ENCODE measurements around the gene MRPL18. TPM values are rescaled to one million over a fixed set of nuclear protein-coding genes. Genes with fewer than 3 reads are reported as not detected.

The MRPL18 gene
- total and polyA plus RNA-seq, 2 donors (not counting 3 experiments of a cell fraction or from before 2014, with no cell fraction given): 55.4 to 70.7 TPM

- peaks cover 5% of the 10 kb centered on the region for H3K4me1 ChIP-seq (ENCODE audit: control insufficient read depth, extremely low read depth, insufficient read depth, low read length)
- no peak overlapping the region for H3K27ac ChIP-seq (ENCODE audit: insufficient read depth, low read depth, low read length)
- no peaks in the 10 kb centered on the region for H3K79me2 ChIP-seq (ENCODE audit: control insufficient read depth, insufficient read depth, low read length)
- H2AFZ ChIP-seq (ENCODE audit: low read depth, low read length): no peak overlapping the region
- no TSS peak for BruUV-seq (replicated peaks)
- dilution Hi-C loops (cut with MboI; ENCODE audit: extremely low pct_ligation_motif_present, low sequenced_read_pairs) (no loop called here), intact Hi-C loops (cut with micrococcal nuclease) (no loop called here)
- no peak overlapping the region for H3K4me2 ChIP-seq (ENCODE audit: insufficient read depth, low read length)
- DNase-seq (ENCODE audit: low read depth, low spot score) (no peak), FAIRE-seq (no peak)
- CTCF ChIA-PET: no interaction called here
- no peak overlapping the region for H3K4me3 ChIP-seq (replicated peaks in 1 of 3; ENCODE audit: insufficient read depth in 1 of 3, low read depth in 1 of 3, low read length in 3 of 3)
- H3K9me1 ChIP-seq (replicated peaks; ENCODE audit: control insufficient read depth, extremely low read depth, insufficient read depth, low read length): no peaks in the 10 kb centered on the region
- H3K27me3 ChIP-seq (ENCODE audit: control insufficient read depth in 2 of 2, insufficient read depth in 2 of 2, low read length in 2 of 2): peaks cover 0 to 2% of the 10 kb centered on the region in 2 experiments
- POLR2A ChIA-PET: no interaction called here
- H3K36me3 ChIP-seq (ENCODE audit: control insufficient read depth in 2 of 2, extremely low read depth in 1 of 2, insufficient read depth in 2 of 2, low read length in 2 of 2): no peaks in the 10 kb centered on the region
- H3K9me3 ChIP-seq (replicated peaks; ENCODE audit: control insufficient read depth, insufficient read depth, low read length): no peaks in the 10 kb centered on the region
- H3K9ac ChIP-seq (replicated peaks; ENCODE audit: extremely low read depth, insufficient read depth, low read length): no peak overlapping the region
- H4K20me1 ChIP-seq (replicated peaks; ENCODE audit: control insufficient read depth, extremely low read depth, insufficient read depth, low read length): no peaks in the 10 kb centered on the region
- TF ChIP-seq POLR2A (IDR thresholded peaks at IDR 0.05; ENCODE audit: low read depth, low read length): no peak
- TF ChIP-seq POLR2AphosphoS5 (IDR thresholded peaks at IDR 0.05; ENCODE audit: insufficient read depth, low read depth, low read length): no peak
- no peak for TF ChIP-seq FOS (IDR thresholded peaks at IDR 0.05; ENCODE audit: borderline replicate concordance, insufficient read depth, low read length)
- TF ChIP-seq MAX (IDR thresholded peaks at IDR 0.05; ENCODE audit: insufficient read depth, insufficient read length): no peak
- TF ChIP-seq JUN (IDR thresholded peaks at IDR 0.05; ENCODE audit: borderline replicate concordance, insufficient read depth, insufficient read length, low read depth): no peak
- TF ChIP-seq MYC (IDR thresholded peaks at IDR 0.05; ENCODE audit: low read depth, low read length): no peak
Observed at GRCh38 chr6:159826004-159826403, 35.7 kb downstream of the MRPL18 start.

- ChIA-PET POLR2A (no interaction called here), CTCF (interaction anchor here (0.7 kb wide), 1 partner anchor 332 kb away, joined by 3 read pairs; no protein-coding TSS in a partner anchor)
- intact Hi-C loops (cut with micrococcal nuclease): no loop called here
- Histone ChIP-seq H3K4me3 (replicated peaks in 1 of 3; ENCODE audit: insufficient read depth in 1 of 3, low read depth in 1 of 3, low read length in 3 of 3) (no peak overlapping the region), H3K9me1 (replicated peaks; ENCODE audit: control insufficient read depth, extremely low read depth, insufficient read depth, low read length) (no peaks in the 10 kb centered on the region), H3K27me3 (ENCODE audit: control insufficient read depth in 2 of 2, insufficient read depth in 2 of 2, low read length in 2 of 2) (peaks cover 0 to 2% of the 10 kb centered on the region in 2 experiments), H3K4me1 (ENCODE audit: control insufficient read depth, extremely low read depth, insufficient read depth, low read length) (peaks cover 5% of the 10 kb centered on the region), H3K36me3 (ENCODE audit: control insufficient read depth in 2 of 2, extremely low read depth in 1 of 2, insufficient read depth in 2 of 2, low read length in 2 of 2) (no peaks in the 10 kb centered on the region), H4K20me1 (replicated peaks; ENCODE audit: control insufficient read depth, extremely low read depth, insufficient read depth, low read length) (no peaks in the 10 kb centered on the region), H3K79me2 (ENCODE audit: control insufficient read depth, insufficient read depth, low read length) (no peaks in the 10 kb centered on the region), H3K27ac (ENCODE audit: insufficient read depth, low read depth, low read length) (no peak overlapping the region), H3K9ac (replicated peaks; ENCODE audit: extremely low read depth, insufficient read depth, low read length) (no peak overlapping the region), H2AFZ (ENCODE audit: low read depth, low read length) (no peak overlapping the region), H3K9me3 (replicated peaks; ENCODE audit: control insufficient read depth, insufficient read depth, low read length) (no peaks in the 10 kb centered on the region), H3K4me2 (ENCODE audit: insufficient read depth, low read length) (no peak overlapping the region)
- BruUV-seq (replicated peaks): no TSS peak
- DNase-seq (ENCODE audit: low read depth, low spot score): no peak
- no peak for TF ChIP-seq GATA2 (IDR thresholded peaks at IDR 0.05; ENCODE audit: insufficient read depth, insufficient read length, low read depth, low read length)
- TF ChIP-seq MAX (IDR thresholded peaks at IDR 0.05; ENCODE audit: insufficient read depth, insufficient read length): no peak
- TF ChIP-seq JUN (IDR thresholded peaks at IDR 0.05; ENCODE audit: borderline replicate concordance, insufficient read depth, insufficient read length, low read depth): no peak
- no peak for TF ChIP-seq POLR2A (IDR thresholded peaks at IDR 0.05; ENCODE audit: low read depth, low read length)
- no peak for TF ChIP-seq POLR2AphosphoS5 (IDR thresholded peaks at IDR 0.05; ENCODE audit: insufficient read depth, low read depth, low read length)
- no peak for TF ChIP-seq CTCF (IDR thresholded peaks at IDR 0.05; ENCODE audit: extremely low read depth in 1 of 2, insufficient read depth in 1 of 2, low read depth in 1 of 2, low read length in 2 of 2)
- TF ChIP-seq FOS (IDR thresholded peaks at IDR 0.05; ENCODE audit: borderline replicate concordance, insufficient read depth, low read length): no peak
- no peak for TF ChIP-seq EZH2 (IDR thresholded peaks at IDR 0.05; ENCODE audit: borderline replicate concordance, low read depth, low read length, severe bottlenecking)
- TF ChIP-seq MYC (IDR thresholded peaks at IDR 0.05; ENCODE audit: low read depth, low read length): no peak
- no peak for FAIRE-seq
- dilution Hi-C loops (cut with MboI; ENCODE audit: extremely low pct_ligation_motif_present, low sequenced_read_pairs): no loop called here
Observed at GRCh38 chr6:159826968-159827647, 36.8 kb downstream of the MRPL18 start.

All from endothelial cell of umbilical vein (primary cell).